NCI-H146 (cell line): ENCODE measurements around the gene UBTD2.
"Not testable (repeated sequence)": the region's sequence is repeated elsewhere in the genome, so short reads cannot be mapped to it uniquely, and the experiment has no call there.

Source experiments
- DNase-seq: peaks from one replicate; lab custom pipeline; 2025; lab: John Stamatoyannopoulos, UW

The UBTD2 gene, protein sequence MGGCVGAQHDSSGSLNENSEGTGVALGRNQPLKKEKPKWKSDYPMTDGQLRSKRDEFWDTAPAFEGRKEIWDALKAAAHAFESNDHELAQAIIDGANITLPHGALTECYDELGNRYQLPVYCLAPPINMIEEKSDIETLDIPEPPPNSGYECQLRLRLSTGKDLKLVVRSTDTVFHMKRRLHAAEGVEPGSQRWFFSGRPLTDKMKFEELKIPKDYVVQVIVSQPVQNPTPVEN

DNA sequence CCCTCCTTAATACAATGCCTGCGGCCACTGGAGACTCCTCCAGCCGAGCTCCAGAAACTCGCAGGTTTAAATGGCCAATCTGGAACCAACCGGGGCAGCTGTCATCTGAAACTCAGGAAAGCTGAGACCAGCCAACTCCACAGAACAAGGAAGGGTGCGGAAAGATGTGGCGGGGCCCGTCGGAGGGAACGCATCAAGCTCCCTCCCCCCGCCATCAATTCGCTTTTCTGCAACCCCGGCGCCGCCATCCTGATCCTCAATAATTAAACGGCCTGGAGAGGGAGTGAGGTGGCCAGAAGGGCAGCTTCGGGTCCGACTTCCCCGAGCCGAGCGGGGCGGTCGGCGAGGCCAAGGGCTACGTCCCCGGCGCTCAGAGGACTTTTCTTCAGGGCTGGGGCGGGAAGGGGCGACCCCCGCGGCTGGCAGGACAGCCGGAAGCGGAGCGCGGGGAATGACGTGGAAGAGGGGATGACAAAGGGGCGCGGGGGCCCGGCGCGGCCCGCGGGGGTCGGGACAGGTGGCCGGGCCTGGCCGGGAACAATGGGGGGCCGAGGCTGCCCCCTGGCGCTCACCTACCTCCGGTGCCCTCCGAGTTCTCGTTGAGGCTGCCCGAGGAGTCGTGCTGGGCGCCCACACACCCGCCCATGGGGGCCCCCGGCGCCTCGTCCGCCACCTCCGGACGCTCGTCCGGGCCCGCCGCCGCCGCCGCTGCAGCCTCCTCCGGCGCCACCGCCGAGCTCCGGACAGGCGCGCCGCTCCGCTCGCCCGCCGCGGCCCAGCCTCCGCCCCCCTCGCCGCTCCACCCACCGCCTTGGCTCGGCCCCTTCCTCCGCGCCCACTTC is at the start of gene UBTD2:
UBTD2 (minus strand) TSS at position 745 of the 842 bp plus-strand sequence; CDS start at position 646, 99 bp downstream.
- DNase-seq, result peak; percentile 69

DNA sequence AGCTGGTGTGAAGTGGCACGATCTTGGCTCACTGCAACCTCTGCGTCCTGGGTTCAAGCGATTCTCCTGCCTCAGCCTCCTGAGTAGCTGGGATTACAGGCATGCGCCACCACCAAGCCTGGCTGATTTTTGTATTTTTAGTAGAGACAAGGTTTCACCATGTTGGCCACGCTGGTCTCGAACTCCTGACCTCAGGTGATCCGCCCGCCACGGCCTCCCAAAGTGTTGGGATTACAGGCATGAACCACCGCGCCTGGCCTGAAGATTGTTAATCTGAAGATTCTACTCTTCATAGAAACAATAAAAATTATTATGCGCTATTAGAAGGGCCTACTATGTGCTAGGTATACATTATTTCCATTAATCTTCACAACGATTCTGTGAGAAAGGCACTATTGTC is 43.3 kb upstream of the UBTD2 start:
- not testable (repeated sequence) for DNase-seq

DNA sequence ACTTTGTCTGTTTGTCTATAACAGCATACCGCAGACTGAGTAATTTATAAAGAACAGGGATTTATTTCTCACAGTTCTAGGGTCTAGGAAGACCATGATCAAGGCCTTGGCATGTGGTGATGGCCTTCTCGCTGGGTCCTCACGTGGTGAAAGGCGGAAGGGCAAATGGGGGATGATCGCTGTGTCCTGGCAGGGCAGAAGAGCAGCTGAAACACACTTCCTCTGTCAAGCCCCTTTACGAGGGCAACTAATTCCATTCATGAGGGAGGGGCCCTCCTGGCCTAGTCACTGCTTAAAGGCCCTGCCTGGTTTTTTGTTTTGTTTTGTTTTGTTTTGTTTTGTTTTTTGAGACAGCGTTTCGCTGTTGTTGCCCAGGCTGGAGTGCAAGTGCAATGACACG is 41.9 kb upstream of the UBTD2 start:
- no peak for DNase-seq

DNA sequence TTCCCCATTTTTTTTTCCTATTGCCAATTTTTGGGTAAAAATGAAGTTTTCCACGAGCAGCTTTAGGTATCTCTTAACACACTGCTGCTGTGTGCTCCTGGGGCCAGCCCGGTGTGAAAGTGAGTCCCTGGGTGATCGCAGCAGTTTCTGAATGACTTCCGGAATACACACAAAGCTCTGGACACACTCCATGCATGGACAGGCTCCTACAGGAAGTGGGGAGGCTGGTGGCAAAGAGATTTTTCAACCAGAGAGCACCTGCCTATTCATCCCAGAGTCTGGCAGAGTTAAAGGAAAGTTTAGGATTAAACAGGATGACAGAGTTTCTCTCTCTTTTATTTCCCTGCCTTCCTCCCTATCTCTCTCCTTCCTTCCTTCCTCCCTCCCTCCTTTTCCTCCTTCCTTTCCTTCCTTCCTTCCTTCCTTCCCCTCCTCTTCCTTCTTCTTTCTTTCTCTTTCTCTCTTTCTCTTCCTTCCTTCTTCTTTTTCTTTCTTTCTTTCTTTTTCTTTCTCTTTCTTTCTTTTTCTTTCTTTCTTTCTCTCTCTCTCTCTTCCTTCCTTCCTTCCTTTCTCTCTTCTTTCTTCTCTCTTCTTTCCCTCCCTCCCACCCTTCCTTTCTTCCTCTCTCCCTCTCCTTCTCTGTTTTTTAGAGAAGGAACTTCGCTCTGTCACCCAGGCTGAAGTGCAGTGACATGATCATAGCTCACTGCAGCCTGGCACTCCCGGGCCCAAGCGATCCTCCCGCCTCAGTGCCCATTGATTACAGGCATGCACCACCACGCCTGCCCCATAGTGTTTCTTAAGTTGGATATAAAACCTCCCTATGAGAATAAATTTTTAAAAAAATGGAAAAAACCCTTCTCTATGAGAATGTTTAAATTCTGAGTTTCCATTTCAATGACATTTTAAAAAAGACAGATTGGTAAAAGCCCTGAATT is 38.7 kb upstream of the UBTD2 start:
- peak; percentile 67 for DNase-seq

DNA sequence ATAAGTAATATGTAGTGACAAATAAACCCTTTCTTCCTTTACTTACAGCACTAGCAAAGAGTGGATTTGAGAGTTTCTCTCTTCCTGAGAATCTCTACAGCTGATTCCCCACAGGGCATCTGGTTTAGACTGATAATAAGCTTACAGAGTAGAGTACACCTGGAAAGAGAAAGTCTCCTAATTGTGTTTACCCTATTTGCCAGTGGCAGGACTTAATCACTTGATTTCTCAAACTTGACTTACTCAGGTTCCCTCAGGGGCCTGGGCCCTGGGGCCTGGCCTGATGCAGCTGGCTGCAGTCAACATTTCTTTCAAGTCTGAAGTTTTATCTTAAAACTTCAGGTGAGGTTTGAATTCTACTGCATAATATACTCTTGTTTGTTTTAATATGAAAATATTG is 38.0 kb upstream of the UBTD2 start:
- peak; percentile 49 for DNase-seq

DNA sequence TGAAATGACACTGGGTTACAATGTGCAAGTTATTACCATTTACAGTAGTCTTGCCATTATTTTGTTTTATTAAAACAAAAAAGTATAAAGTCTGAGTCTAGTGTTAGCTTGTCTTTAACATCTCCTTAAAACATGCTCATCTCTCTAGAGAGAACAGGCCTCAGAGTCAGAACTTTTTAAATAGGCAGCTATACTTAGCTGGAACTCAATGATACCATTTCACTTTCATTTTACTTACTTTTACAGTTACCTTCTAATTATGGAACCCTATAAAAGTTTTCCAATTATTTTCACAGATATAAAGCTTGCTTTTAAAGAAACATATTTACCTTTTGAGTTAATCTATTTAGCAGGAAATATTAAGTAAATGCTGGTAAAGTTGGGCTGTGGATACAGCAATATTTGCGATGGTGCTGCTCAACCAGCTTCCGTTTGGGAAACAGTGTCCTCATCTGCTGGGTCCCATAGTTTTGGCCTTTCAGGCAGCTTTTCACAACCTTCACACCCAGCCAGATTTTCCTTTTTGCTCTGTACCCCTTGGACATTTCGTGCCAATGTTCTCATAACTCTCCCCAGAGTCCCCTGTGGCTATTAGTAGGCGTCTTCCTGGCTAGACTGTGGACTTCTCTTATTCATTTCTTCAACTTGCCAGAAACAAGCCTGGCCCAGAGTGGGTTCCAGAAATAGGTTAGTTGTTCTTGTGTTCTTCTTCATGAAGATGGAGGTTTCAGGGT is 36.3 kb upstream of the UBTD2 start:
- no peak for DNase-seq

DNA sequence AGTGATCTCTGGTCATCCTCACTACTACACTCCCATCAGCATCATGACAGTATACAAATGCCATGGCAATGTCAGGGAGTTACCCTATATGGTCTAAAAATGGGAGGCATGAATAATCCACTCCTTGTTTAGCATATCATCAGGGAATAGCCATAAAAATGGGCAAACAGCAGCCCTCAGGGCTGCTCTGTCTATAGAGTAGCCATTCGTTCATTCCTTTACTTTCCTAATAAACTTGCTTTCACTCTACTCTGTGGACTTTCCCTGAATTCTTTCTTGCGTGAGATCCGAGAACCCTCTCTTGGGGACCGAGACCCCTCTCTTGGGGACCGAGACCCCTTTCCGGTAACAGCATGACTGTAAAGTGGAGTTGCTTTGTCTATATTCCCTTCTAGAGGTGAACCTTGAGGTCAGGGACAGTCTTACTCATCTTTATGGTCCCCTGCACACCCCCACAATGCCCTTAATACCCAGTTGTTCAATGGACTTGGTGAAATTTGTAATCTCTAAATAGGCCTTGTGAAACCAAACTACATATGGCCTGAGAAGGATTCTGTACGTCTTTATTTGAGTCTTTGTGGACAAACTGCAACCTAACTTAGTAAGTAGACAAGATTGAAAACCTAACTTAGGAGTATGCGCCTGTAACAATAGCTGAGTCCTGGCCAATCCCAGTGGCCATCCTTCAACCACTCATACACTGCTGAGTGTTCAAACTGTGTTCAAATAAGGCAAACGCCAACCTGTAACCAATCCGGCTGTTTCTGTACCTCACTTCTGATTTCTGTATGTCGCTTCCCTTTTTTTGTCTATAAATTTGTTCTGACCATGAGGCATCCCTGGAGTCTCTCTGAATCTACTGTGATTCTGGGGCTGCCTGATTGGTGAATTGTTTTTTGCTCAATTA is 32.3 kb upstream of the UBTD2 start:
- no peak for DNase-seq

DNA sequence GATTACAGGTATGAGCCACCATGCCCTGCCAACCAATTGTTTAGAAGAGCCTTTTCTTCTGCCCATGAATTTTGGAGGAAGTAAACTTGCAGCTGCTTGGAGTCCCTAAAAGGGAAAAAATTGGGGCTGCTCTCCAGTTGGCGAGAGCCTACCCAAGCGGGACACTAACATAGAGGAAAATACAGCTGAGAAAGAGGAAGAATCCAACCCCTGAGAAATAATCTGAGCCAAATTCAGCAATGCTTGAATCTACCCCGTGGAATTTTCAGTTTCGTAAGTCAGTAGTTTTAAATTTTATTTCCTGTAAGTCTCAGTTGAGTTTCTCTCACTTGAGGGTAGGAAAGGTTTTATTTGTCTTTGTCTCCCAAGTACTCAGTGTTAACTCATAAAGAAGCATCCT is 30.4 kb upstream of the UBTD2 start:
- no peak for DNase-seq

DNA sequence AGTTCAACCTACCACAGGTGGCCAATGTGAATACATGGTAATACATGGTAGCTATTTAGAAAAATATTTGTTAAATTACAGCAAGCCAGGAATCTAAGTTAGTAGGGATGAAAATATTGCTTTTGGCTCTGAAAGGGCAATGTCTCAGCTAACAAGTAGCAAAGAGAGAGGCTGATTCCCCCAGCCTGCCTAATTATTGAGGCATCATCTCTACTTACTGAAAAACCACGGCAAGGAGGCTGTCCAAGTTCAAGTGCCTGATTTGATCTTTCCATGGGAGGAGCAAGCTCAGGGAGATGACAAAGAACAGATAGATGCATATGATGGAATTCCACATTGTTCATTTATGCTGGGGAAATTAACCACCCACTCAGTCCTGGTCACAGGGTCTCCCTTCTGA is 28.7 kb upstream of the UBTD2 start:
- no peak for DNase-seq

DNA sequence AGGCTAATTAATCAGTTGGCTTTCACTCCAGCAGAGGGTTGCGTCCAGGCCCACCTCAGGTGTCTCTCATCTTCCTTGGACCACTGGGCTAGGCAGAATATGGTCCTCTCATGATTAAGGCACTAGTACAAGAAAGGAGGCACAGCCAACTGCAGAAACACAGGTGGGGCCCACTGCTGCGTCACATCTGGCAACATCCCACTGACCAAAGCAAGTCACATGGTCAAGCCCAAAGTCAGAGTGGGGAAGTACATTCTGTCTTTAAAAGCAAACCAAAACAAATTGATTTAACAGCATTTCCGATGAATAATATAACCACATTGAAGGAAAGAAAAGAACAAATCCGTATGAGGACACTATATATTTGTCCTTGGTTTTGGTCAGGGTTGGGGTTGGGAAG is 28.0 kb upstream of the UBTD2 start:
- DNase-seq, result no peak

DNA sequence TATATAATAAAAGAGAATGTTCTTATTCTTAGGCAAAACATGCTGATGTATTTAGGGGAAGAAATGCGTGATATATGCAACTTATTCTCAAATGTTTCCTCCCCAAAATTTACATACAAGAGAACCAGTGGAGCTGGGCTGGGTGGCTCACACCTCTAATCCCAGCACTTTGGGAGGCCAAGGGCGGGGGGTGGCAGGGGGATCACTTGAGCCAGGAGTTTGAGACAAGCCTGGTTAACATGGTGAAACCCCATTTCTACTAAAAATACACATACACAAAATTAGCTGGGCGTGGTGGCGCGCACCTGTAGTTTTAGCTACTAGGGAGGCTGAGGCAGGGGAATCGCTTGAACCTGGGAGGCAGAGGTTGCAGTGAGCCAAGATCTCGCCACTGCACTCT is 27.5 kb upstream of the UBTD2 start:
- DNase-seq, result no peak

DNA sequence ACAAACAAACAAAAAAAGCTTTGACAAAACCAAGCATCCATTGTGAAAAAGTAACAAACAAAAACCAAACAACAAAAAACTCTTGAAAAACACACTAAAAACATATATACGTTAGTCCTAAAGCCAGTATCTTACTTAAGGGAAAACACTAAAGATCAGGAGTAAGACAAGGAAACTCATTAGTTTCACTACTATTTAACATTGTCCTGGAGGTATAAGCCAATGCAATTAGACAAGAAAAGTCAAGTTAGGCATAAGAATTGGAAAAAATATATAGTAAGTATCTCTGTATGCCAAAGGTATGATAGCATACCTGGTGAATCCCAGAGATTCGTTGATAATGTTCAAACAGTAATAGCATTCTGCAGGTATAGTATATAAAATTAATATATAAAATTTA is 21.8 kb upstream of the UBTD2 start:
- no peak for DNase-seq

DNA sequence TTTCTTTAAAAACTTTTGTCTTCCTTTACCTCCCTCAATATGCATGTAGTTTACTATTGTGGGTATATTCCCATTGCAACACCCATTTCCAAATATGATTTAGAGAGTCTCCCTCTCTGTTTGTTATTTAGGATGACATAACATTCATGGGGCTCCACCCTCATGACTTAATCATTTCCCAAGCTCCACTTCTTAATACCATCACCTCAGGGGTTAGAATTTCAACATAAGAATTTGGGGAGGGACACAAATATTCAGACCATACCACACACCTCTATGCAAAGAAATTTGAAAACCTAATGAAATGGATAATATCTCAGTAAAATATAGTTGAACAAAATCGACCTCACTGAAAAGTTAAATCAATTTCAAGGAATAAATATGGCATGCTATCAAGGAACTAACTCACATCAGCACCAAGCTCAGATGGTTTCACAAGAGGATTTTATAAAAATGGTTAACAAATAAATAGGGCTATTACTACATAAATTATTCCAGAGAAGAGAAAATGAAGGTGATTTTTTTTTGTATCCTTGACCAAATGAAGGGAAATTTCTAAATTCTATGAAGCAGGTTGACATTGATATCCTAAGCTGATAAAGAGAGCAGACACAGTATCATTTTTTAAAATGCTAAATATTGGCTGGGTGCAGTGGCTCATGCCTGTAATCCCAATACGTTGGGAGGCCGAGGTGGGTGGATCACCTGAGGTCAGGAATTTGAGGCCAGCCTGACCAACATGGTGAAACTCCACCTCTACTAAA is 20.2 kb upstream of the UBTD2 start:
- DNase-seq, result peak; percentile 15

DNA sequence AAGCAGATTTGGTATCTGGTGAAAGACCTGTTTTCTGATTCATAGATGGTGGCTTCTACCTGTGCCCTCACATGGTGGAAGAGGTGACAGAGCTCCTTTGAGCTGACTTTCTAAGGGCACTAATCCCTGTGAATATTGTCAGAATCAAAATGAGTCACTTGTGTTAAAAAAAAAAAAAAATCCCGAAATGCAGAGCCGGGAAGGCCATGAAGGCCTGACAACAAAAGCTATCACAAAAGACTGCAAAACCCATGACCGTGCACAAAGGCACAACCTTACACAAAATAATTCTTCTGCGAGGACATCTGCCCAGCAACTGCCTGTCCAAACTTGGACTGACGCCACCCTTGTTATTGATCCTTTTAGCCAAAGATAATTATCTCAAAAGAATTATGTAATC is 19.6 kb upstream of the UBTD2 start:
- peak; percentile 20 for DNase-seq

DNA sequence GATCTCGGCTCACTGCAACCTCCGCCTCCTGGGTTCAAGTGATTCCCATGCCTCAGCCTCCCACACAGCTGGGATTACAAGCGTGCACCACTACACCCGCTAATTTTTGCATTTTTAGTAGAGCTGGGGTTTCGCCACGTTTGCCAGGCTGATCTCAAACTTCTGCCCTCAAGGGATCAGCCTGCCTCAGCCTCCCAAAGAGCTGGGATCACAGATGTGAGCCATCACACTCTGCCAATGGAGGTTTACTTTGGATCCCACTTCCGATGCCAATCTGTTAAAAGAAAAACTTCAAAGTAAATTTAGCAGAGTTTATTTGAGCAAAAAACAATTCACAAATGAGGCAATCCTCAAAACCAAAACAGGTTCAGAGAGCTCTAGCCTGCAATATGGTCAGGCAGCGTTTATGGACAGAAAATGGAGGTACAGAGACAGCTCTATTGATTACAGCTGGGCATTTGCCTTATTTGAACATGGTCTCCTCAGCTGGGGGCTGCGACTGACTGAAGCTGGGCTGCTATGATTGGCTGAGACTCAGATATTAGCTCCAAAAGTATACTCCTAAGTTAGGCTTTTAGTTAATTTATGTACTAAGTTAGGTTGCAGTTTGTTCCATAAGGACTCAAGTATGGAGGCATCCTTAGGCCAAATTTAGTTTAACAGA is 18.6 kb upstream of the UBTD2 start:
- no peak for DNase-seq

DNA sequence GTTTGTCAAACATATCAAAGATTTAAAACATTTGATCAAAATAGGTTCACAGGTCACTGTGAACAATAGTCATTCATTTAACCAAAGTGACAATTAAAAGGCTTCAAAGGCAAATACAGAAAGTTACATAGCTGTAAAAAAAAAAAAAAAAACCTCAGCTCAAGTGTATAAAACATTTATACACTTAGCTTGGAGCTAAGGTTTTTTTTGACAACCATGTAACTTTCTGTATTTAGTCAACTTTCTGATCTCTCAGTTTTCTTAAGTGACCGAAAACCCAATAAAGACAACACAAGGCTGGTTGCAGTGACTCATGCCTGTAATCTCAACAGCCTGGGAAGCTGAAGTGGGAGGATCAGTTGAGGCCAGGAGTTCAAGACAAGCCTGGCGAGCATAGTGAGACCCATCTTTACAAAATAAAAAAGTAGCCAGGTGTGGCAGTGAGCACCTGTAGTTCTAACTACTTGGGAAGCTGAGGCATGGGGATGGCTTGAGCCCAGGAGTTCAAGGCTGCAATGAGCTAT is 16.4 kb upstream of the UBTD2 start:
- DNase-seq, result no peak

DNA sequence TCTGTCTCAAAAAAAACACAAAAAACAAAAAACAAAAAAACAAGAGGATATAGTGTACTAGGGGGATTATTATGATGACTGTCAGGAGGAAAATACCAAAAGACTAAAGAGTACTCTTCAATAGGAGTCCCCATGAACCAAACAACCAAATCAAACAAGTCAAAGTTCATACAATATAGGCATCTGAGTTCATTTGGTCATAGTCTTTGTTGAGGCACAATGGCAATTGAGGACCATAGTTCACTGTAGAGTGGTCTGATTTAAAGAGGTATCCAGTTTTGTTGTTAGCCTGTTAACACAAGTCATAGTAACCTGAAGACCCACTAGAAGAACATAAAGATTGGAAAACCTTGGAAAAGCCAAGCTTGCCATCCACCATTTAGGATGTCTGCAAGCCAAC is 11.3 kb upstream of the UBTD2 start:
- no peak for DNase-seq

DNA sequence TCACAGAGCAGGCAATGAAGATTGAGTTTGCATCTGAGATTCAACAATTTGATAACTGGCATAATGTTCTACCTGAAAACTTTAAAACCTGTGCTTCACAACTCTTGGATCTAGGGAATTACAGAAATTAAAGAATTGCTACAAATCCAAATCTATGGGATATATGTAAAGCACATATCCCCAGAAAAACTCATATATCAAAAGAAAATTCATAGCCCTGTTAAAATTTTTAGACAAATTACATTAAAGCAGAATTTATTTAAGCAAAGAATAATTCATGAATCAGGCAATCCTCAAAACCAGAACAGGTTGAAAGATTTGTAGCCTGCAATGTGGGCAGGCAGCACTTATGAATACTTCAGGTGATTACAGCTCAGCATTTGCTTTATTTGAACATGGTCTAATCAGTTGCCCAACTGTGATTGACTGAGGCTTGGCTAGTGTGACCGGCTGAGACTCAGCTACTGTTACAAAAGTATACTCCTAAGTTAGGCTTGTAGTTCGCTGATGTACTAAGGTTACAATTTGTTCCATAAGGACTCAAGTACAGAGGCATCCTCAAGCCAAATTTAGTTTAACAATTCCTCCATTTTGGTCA is 10.3 kb upstream of the UBTD2 start:
- no peak for DNase-seq
